Progenitor cell of endocrine pancreas (in vitro differentiated cells): Measurements from ENCODE around the gene FIGNL2. TPM values are rescaled to one million over a fixed set of nuclear protein-coding genes. Genes with fewer than 3 reads are reported as not detected.

Source experiments
- DNase-seq: peaks from one replicate; pipeline ENCODE4 v3.0.0; 2021; ENCODE audit warnings: low spot score; ENCODE audit not compliant: unreplicated experiment
- H3K27ac Mint-ChIP-seq: 2 replicates; pipeline ENCODE4 v1.8.0; 2021; ENCODE audit warnings: mild to moderate bottlenecking, moderate library complexity, mixed read lengths
- H3K27me3 Mint-ChIP-seq: 2 replicates; pipeline ENCODE4 v1.8.0; 2021; ENCODE audit warnings: mixed read lengths
- H3K36me3 Mint-ChIP-seq: 2 replicates; pipeline ENCODE4 v1.8.0; 2022; ENCODE audit warnings: mixed read lengths; ENCODE audit not compliant: insufficient read depth
- H3K4me1 Mint-ChIP-seq: 2 replicates; pipeline ENCODE4 v1.8.0; 2021; ENCODE audit warnings: low read depth, mixed read lengths
- H3K4me3 Mint-ChIP-seq: 2 replicates; pipeline ENCODE4 v1.8.0; 2021; ENCODE audit warnings: low read depth, mild to moderate bottlenecking, moderate library complexity, mixed read lengths
- H3K9me3 Mint-ChIP-seq: 2 replicates; pipeline ENCODE4 v1.8.0; 2021; ENCODE audit warnings: low read depth, mixed read lengths
- CTCF ChIP-seq: fragments of 200-600 bp; sonication (generic); IDR thresholded peaks from one replicate; pipeline ENCODE4 v1.5.0; 2021; ENCODE audit warnings: antibody characterized with exemption, mild to moderate bottlenecking; ENCODE audit not compliant: unreplicated experiment
- total RNA-seq: library from RNA; stranded (reverse); gene quantifications from 2 replicates; pipeline ENCODE4 v1.2.1, GENCODE V29; 2021

FIGNL2 gene
- total RNA-seq, 1 donor from 2014 or later: 46.7 TPM

GRCh38 chr12:51771008-51771407, 77.5 kb downstream of the FIGNL2 start:
- Mint-ChIP-seq H3K27me3 (peaks cover 2% of the 10 kb centered on the region), H3K36me3 (peaks cover 15% of the 10 kb centered on the region), H3K4me3 (no peak overlapping the region), H3K4me1 (no peaks in the 10 kb centered on the region), H3K9me3 (peaks cover 4% of the 10 kb centered on the region), H3K27ac (no peak overlapping the region)
- no peak for TF ChIP-seq CTCF
- DNase-seq: no peak

Other genes starting within 250 kb of the FIGNL2 start
- 0.14 and 0.44 TPM in 2 replicates for gene ANKRD33, start 39.4 kb upstream of the FIGNL2 start, total RNA-seq
- gene ACVRL1, start 58.8 kb upstream of the FIGNL2 start, total RNA-seq: 0.18 TPM in 1 of 2 replicates, not detected in the other
- 65.1 and 65.7 TPM in 2 replicates for gene ACVR1B, start 103.0 kb upstream of the FIGNL2 start, total RNA-seq
- 12.5 and 15.5 TPM in 2 replicates for gene TAMALIN, start 158.2 kb upstream of the FIGNL2 start, total RNA-seq
- 21.7 and 22.8 TPM in 2 replicates for gene NR4A1, start 202.7 kb upstream of the FIGNL2 start, total RNA-seq
- 23.5 and 26.4 TPM in 2 replicates for gene ATG101, start 221.3 kb upstream of the FIGNL2 start, total RNA-seq
- gene SMIM41, start 231.0 kb upstream of the FIGNL2 start, total RNA-seq: not detected in 2 replicates